Measurements from ENCODE around the gene GRM7.

GRM7 gene

DNA sequence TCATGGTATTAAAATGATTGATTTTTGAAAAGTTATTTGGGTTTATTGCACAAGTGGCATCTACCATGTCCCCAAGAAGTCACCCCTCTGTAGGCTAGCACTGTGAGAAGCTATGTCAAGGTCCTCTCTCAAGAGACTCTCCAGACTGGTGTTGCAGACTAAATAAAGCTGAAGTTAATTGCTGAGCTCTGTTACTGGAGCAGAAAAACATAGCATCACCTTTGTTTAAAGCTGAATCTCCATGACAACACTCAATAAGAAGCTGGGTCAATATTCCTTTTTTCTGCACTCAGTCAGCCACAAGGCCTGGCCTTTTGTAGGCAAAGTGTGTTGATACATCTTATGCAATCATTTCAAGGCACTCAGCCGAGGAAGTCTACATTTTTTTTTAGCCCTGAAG, 834.1 kb downstream of the GRM7 start:
- Histone ChIP-seq H3K9ac (ENCODE audit: low read depth in 1 of 2, low read length in 2 of 2) (no peak overlapping the region), H3K27me3 (ENCODE audit: control insufficient read depth in 1 of 2, insufficient read depth in 2 of 2, low read length in 2 of 2) (no peaks in the 10 kb centered on the region), H3K4me3 (ENCODE audit: low read depth in 1 of 2, low read length in 2 of 2) (no peak overlapping the region), H3K9me3 (ENCODE audit: control insufficient read depth in 1 of 2, low read length in 2 of 2) (no peaks in the 10 kb centered on the region), H3K4me1 (ENCODE audit: control insufficient read depth in 1 of 2, insufficient read depth in 2 of 2, low read length in 2 of 2) (no peaks in the 10 kb centered on the region), H3K36me3 (ENCODE audit: control insufficient read depth in 1 of 2, insufficient read depth in 2 of 2, low read length in 2 of 2) (no peaks in the 10 kb centered on the region), H3K27ac (ENCODE audit: low read depth, low read length) (no peak overlapping the region)

DNA sequence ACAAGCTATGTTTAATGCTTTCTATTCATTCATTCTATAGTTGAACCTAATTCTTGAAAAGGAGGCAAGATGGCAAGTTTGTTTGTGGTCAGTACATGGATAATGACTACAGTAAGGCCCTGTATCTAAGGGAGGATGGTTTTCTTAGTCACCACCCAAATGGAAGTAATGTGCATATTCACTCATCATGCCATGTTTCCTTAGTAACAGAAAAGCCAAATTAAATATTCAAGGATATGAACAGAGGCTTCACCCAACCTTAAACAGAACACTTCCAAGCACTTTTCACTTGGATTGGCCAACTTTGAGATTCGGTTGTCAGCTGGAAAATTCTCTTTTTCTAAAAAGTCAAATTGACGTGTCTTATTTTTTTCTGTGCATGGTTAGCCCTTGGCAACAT, 835.4 kb downstream of the GRM7 start:
- no peak overlapping the region for H3K27ac ChIP-seq (ENCODE audit: low read depth, low read length)

DNA sequence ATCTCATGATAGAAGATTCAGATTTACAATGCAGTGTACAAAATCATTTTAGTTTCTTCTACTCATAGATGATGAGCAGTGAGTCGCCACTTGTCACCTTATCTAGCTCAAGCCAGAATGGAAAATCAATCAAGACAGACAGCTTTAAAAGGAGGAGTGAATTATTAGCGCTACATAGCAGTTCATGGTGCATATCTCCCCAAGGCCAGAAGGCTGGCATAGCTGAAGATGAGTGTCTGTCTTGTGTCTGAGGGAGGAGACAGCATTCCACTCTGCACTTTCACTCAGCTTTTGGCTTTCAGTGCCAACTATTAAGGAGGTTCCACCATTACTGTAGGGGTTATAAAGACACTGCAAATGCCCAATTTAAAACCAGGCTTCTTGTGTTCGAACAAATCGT, 836.6 kb downstream of the GRM7 start:
- no peak overlapping the region for H3K4me3 ChIP-seq (ENCODE audit: low read depth in 1 of 2, low read length in 2 of 2)
- no peaks in the 10 kb centered on the region for H3K36me3 ChIP-seq (ENCODE audit: control insufficient read depth in 1 of 2, insufficient read depth in 2 of 2, low read length in 2 of 2)
- no peaks in the 10 kb centered on the region for H3K27me3 ChIP-seq (ENCODE audit: control insufficient read depth in 1 of 2, insufficient read depth in 2 of 2, low read length in 2 of 2)
- H3K9ac ChIP-seq (ENCODE audit: low read depth in 1 of 2, low read length in 2 of 2): no peak overlapping the region
- H3K27ac ChIP-seq (ENCODE audit: low read depth, low read length): no peak overlapping the region
- H3K9me3 ChIP-seq (ENCODE audit: control insufficient read depth in 1 of 2, low read length in 2 of 2): no peaks in the 10 kb centered on the region
- H3K4me1 ChIP-seq (ENCODE audit: control insufficient read depth in 1 of 2, insufficient read depth in 2 of 2, low read length in 2 of 2): no peaks in the 10 kb centered on the region

More for the DNA sequence above, 835.4 kb downstream of the GRM7 start:
- no peak overlapping the region for H3K9ac ChIP-seq (ENCODE audit: low read depth in 1 of 2, low read length in 2 of 2)
- no peak overlapping the region for H3K4me3 ChIP-seq (ENCODE audit: low read depth in 1 of 2, low read length in 2 of 2)
- H3K9me3 ChIP-seq (ENCODE audit: control insufficient read depth in 1 of 2, low read length in 2 of 2): no peaks in the 10 kb centered on the region
- no peaks in the 10 kb centered on the region for H3K4me1 ChIP-seq (ENCODE audit: control insufficient read depth in 1 of 2, insufficient read depth in 2 of 2, low read length in 2 of 2)
- no peaks in the 10 kb centered on the region for H3K27me3 ChIP-seq (ENCODE audit: control insufficient read depth in 1 of 2, insufficient read depth in 2 of 2, low read length in 2 of 2)
- H3K36me3 ChIP-seq (ENCODE audit: control insufficient read depth in 1 of 2, insufficient read depth in 2 of 2, low read length in 2 of 2): no peaks in the 10 kb centered on the region

DNA sequence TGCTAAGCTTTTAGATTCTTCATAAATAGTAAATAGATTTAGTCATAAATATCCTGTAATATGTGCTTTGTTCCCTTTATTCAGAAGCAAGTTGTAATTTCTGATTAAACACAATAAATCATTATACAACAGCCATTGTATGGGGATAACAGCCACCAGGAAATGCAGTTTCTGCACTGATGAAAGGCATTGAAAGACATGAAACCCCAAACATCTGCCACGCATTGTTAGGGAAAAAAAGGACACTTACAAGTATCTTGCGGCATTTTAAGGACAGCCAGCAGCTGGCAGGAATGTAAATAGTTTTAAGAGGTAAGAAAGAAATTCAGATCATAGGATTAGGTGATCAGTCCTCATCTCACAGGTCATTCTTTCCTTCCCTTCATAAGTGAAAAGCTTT, 839.6 kb downstream of the GRM7 start:
- no peaks in the 10 kb centered on the region for H3K27me3 ChIP-seq (ENCODE audit: control insufficient read depth in 1 of 2, insufficient read depth in 2 of 2, low read length in 2 of 2)
- H3K36me3 ChIP-seq (ENCODE audit: control insufficient read depth in 1 of 2, insufficient read depth in 2 of 2, low read length in 2 of 2): no peaks in the 10 kb centered on the region
- no peak overlapping the region for H3K9ac ChIP-seq (ENCODE audit: low read depth in 1 of 2, low read length in 2 of 2)
- H3K4me3 ChIP-seq (ENCODE audit: low read depth in 1 of 2, low read length in 2 of 2): no peak overlapping the region
- H3K4me1 ChIP-seq (ENCODE audit: control insufficient read depth in 1 of 2, insufficient read depth in 2 of 2, low read length in 2 of 2): no peaks in the 10 kb centered on the region
- no peaks in the 10 kb centered on the region for H3K9me3 ChIP-seq (ENCODE audit: control insufficient read depth in 1 of 2, low read length in 2 of 2)
- H3K27ac ChIP-seq (ENCODE audit: low read depth, low read length): no peak overlapping the region

DNA sequence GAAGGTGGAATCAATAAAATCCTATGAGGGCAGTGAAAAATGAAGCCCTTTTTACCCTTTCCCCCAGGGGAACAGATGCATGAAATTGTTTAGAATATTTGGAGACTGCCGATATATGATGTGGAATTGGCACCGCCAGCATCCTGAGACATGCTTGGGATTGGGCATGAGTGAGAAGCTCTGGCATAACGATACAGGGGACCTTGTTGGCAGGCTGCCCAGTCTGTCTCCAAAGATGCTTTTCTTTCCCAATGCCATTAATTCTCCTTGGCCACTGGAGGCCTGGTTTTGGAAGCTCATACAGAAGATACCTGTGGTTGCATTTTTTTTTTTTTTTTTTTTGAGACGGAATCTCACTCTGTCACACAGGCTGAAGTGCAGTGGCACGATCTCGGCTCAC, 840.1 kb downstream of the GRM7 start:
- H3K9ac ChIP-seq (ENCODE audit: low read depth in 1 of 2, low read length in 2 of 2): no peak overlapping the region
- H3K4me3 ChIP-seq (ENCODE audit: low read depth in 1 of 2, low read length in 2 of 2): no peak overlapping the region
- H3K4me1 ChIP-seq (ENCODE audit: control insufficient read depth in 1 of 2, insufficient read depth in 2 of 2, low read length in 2 of 2): no peaks in the 10 kb centered on the region
- no peaks in the 10 kb centered on the region for H3K9me3 ChIP-seq (ENCODE audit: control insufficient read depth in 1 of 2, low read length in 2 of 2)
- H3K27me3 ChIP-seq (ENCODE audit: control insufficient read depth in 1 of 2, insufficient read depth in 2 of 2, low read length in 2 of 2): no peaks in the 10 kb centered on the region
- no peak overlapping the region for H3K27ac ChIP-seq (ENCODE audit: low read depth, low read length)
- H3K36me3 ChIP-seq (ENCODE audit: control insufficient read depth in 1 of 2, insufficient read depth in 2 of 2, low read length in 2 of 2): no peaks in the 10 kb centered on the region

DNA sequence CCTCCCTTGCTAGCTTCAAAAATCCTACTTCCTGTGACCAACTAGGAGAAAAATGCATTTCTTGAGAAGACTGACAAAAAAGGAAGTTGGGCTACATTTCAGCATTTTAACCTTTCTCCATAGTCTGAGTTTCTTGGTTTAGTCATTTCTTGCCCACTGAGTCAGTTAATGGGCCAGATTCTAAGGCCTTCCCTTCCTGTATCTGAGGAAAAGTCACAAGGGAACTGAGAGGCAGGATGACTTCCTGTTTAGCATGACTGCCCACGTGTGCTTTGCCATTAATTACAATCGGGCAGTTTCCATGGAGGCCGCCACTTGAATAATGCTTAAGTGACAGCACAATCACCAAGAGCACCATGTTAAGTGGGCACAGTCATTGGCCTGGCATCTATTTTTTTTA, 846.3 kb downstream of the GRM7 start:
- Histone ChIP-seq H3K9me3 (ENCODE audit: control insufficient read depth in 1 of 2, low read length in 2 of 2) (no peaks in the 10 kb centered on the region), H3K36me3 (ENCODE audit: control insufficient read depth in 1 of 2, insufficient read depth in 2 of 2, low read length in 2 of 2) (no peaks in the 10 kb centered on the region), H3K4me1 (ENCODE audit: control insufficient read depth in 1 of 2, insufficient read depth in 2 of 2, low read length in 2 of 2) (no peaks in the 10 kb centered on the region), H3K27me3 (ENCODE audit: control insufficient read depth in 1 of 2, insufficient read depth in 2 of 2, low read length in 2 of 2) (no peaks in the 10 kb centered on the region), H3K4me3 (ENCODE audit: low read depth in 1 of 2, low read length in 2 of 2) (no peak overlapping the region), H3K27ac (ENCODE audit: low read depth, low read length) (no peak overlapping the region), H3K9ac (ENCODE audit: low read depth in 1 of 2, low read length in 2 of 2) (no peak overlapping the region)

DNA sequence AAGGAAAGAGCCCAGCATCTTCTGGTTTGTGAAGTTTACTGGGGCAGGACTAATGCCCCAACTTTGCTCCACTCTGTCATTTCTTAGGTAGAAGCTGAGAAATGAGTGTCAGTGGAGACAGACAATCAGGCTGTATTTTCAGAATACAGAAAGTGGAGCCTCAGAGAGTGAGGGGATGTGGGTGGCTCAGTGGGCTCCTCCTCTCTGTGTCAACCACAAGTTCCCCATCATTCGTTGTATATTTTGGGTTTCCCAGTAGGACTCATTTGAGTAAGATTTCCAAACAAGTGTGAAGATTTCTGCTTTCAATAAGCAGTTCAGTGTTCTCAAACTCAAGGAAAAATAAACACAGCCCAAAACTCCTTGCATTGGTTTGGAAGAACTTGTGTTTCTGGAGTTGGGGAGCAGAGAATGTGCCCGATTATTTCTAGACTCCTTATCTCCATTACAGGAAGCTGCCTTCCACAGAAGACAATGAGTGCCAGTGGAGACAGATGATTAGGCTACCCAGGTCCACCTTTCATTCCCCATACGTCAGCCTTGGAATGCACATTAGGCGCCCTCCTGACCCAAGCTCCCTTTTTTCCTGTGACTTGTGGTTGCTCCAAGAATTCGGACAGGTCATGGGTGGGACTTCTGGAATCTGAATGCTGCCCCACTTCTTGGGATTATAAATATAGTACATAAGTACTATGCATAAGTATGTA, 848.6 kb downstream of the GRM7 start:
- Histone ChIP-seq H3K36me3 (ENCODE audit: control insufficient read depth in 1 of 2, insufficient read depth in 2 of 2, low read length in 2 of 2) (no peaks in the 10 kb centered on the region), H3K27me3 (ENCODE audit: control insufficient read depth in 1 of 2, insufficient read depth in 2 of 2, low read length in 2 of 2) (no peaks in the 10 kb centered on the region), H3K4me3 (ENCODE audit: low read depth in 1 of 2, low read length in 2 of 2) (no peak overlapping the region), H3K9me3 (ENCODE audit: control insufficient read depth in 1 of 2, low read length in 2 of 2) (no peaks in the 10 kb centered on the region), H3K27ac (ENCODE audit: low read depth, low read length) (no peak overlapping the region), H3K4me1 (ENCODE audit: control insufficient read depth in 1 of 2, insufficient read depth in 2 of 2, low read length in 2 of 2) (no peaks in the 10 kb centered on the region), H3K9ac (ENCODE audit: low read depth in 1 of 2, low read length in 2 of 2) (no peak overlapping the region)

DNA sequence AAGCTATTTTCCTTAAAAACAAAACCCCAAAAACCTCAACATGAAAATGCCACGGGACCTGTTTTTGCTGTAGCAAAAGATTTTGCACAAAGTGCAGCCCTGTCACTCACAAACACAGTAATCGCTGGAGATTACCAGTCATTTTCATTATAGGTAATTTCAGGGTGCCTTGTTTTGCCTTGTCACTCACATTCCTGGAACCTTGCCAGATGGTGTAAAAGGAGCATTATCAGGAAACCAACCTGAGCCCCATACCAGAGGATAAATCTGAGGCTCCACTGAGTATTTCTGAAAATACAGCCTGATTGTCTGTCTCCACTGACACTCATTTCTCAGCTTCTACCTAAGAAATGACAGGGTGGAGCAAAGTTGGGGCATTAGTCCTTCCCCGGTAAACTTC, 849.4 kb downstream of the GRM7 start:
- Histone ChIP-seq H3K36me3 (ENCODE audit: control insufficient read depth in 1 of 2, insufficient read depth in 2 of 2, low read length in 2 of 2) (no peaks in the 10 kb centered on the region), H3K4me1 (ENCODE audit: control insufficient read depth in 1 of 2, insufficient read depth in 2 of 2, low read length in 2 of 2) (no peaks in the 10 kb centered on the region), H3K4me3 (ENCODE audit: low read depth in 1 of 2, low read length in 2 of 2) (no peak overlapping the region), H3K9ac (ENCODE audit: low read depth in 1 of 2, low read length in 2 of 2) (no peak overlapping the region), H3K9me3 (ENCODE audit: control insufficient read depth in 1 of 2, low read length in 2 of 2) (no peaks in the 10 kb centered on the region), H3K27ac (ENCODE audit: low read depth, low read length) (no peak overlapping the region), H3K27me3 (ENCODE audit: control insufficient read depth in 1 of 2, insufficient read depth in 2 of 2, low read length in 2 of 2) (no peaks in the 10 kb centered on the region)

DNA sequence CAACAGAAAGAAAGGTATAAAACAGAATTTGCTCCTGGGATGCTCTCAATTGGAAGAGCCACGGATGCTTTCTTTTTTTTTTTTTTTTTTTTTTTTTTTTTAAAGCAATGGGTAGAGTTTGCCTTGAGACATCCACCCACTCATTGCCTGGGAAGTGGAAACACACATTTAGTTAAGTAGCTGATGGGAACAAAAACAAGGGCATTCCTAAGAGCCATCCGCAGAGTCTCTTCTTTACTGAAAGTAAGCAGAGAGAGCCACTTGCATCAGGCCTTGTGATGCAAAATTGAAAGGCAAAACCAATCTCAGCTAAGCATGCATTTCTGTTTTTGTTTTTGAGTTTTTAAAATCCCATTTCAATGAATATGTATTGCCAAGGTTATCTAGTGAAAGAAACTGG, 852.8 kb downstream of the GRM7 start:
- no peak overlapping the region for H3K27ac ChIP-seq (ENCODE audit: low read depth, low read length)
- no peaks in the 10 kb centered on the region for H3K9me3 ChIP-seq (ENCODE audit: control insufficient read depth in 1 of 2, low read length in 2 of 2)
- no peaks in the 10 kb centered on the region for H3K4me1 ChIP-seq (ENCODE audit: control insufficient read depth in 1 of 2, insufficient read depth in 2 of 2, low read length in 2 of 2)
- H3K4me3 ChIP-seq (ENCODE audit: low read depth in 1 of 2, low read length in 2 of 2): no peak overlapping the region
- no peaks in the 10 kb centered on the region for H3K27me3 ChIP-seq (ENCODE audit: control insufficient read depth in 1 of 2, insufficient read depth in 2 of 2, low read length in 2 of 2)
- H3K36me3 ChIP-seq (ENCODE audit: control insufficient read depth in 1 of 2, insufficient read depth in 2 of 2, low read length in 2 of 2): no peaks in the 10 kb centered on the region
- no peak overlapping the region for H3K9ac ChIP-seq (ENCODE audit: low read depth in 1 of 2, low read length in 2 of 2)

DNA sequence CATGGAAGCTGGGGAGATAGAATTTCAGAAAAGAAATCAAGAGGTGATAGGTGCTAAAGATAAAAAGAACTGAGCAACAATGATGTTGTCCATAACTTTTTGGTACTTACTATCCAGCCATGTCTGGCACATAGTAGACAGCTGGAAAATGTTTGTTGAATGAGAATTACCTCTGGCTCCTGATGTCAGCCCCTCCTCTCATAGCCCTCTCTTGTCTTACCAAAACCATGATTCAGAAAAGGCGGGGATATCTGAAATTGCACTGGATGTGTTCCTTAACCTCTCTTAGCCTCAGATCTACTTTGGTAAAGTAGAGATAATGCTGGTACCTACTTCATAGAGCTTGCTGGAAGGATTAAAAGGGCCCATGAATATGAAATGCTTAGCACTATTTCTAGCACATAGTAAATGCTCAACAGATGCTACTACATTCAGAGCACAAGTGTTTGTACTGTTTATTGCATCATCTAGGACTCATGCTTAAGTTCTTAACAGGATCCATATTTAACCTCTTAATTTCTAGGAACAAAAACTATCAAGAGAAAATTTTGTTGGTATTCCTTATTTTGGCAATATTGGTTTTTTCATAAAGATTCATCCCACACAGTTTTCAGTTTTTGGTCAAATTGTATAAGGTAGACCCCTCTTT, 859.9 kb downstream of the GRM7 start:
- Histone ChIP-seq H3K27ac (ENCODE audit: low read depth, low read length) (no peak overlapping the region), H3K4me3 (ENCODE audit: low read depth in 1 of 2, low read length in 2 of 2) (no peak overlapping the region), H3K9me3 (ENCODE audit: control insufficient read depth in 1 of 2, low read length in 2 of 2) (no peaks in the 10 kb centered on the region), H3K9ac (ENCODE audit: low read depth in 1 of 2, low read length in 2 of 2) (no peak overlapping the region), H3K4me1 (ENCODE audit: control insufficient read depth in 1 of 2, insufficient read depth in 2 of 2, low read length in 2 of 2) (no peaks in the 10 kb centered on the region), H3K27me3 (ENCODE audit: control insufficient read depth in 1 of 2, insufficient read depth in 2 of 2, low read length in 2 of 2) (no peaks in the 10 kb centered on the region), H3K36me3 (ENCODE audit: control insufficient read depth in 1 of 2, insufficient read depth in 2 of 2, low read length in 2 of 2) (no peaks in the 10 kb centered on the region)
